Measurements from ENCODE around the gene NAA35.
A peak's percentile ranks its signal among the peaks of the same experiment; 100 is the strongest.
"Not testable (repeated sequence)": the region's sequence is repeated elsewhere in the genome, so short reads cannot be mapped to it uniquely, and the experiment has no call there.

Gene NAA35

DNA sequence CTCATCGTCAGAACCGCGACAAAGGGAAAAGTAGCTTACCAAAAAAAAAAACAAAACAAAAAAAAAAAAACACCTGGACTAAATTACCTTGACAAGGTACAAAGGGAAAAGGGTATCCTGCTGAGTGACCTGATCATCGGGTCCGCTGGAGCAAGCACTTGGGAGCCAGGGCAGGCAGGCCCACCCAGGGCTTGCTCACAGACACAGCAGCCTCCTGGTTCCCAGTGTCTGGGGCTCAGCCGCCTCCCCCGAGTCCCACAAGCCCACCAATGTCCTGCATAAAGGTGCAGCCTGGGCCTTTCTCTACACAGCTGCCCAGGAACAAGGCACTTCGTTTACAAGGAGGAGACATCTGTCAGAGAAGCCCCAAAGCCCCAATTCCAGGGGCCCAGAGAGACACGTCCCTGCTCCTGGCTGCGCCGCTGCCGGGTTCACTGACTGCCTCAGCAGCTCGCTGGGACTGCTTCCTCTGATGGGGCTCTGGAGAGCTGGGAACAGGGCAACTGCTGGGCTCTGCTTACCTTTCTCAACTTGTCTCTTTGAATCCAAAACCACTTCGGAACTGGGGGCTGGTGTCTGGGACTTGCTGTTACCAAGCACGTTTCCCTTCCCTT lies 95.0 kb downstream of the NAA35 start:
- DNase-seq = no peak

- no peak for DNase-seq
Observed at GRCh38 chr9:86036555-86036954, 95.6 kb downstream of the NAA35 start.

DNA sequence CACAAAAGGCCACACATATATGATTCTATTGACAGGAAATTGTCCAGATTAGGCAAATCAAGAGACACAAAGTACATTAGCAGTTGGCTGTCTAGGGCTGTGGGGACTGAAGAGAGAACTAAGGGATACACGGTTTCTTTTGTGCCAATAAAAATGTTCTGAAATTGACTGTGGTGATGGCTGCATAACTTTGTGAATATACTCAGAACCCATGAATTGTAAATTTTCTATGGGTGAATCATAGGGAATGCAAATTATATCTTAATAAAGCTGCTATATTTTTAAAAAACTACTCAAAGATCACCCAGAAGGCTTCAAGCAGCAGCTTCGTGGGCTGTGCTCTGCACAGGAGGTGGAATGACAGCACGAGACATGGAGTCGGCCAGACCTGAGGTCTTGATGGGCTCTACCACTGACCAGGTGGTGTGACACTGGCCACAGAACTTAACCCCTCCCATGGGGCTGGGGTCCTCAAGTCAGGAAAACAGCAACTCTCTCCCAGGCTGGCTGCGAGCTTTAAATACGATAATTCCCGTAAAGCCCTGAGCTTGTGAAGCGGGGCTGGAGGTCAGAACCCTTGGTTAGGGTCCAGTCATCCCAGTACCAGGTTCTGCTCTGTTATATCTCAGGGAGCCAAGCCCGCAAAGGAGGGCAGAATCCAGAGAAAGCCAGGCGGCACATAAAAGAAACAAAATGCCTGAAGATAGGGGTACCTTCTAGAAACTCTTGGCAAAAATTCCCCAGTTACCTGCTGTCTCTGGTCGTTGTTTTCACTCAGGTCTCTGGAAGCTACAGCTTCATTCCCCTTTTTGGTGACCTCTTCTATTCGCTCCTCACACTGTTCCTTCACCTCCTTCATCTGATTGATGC lies 99.3 kb downstream of the NAA35 start:
- peak; percentile 25 for DNase-seq

- DNase-seq = no peak
Observed at GRCh38 chr9:86040861-86041155, 99.9 kb downstream of the NAA35 start.

GRCh38 chr9:86041311-86041741 lies 100.4 kb downstream of the NAA35 start:
- DNase-seq = peak; percentile 49

GRCh38 chr9:86042199-86042978 lies 101.4 kb downstream of the NAA35 start:
- DNase-seq = no peak

GRCh38 chr9:86043586-86043985 lies 102.6 kb downstream of the NAA35 start:
- DNase-seq = no peak

GRCh38 chr9:86043999-86044398 lies 103.1 kb downstream of the NAA35 start:
- no peak for DNase-seq

- DNase-seq = no peak
Observed at GRCh38 chr9:86045654-86046053, 104.7 kb downstream of the NAA35 start.

DNA sequence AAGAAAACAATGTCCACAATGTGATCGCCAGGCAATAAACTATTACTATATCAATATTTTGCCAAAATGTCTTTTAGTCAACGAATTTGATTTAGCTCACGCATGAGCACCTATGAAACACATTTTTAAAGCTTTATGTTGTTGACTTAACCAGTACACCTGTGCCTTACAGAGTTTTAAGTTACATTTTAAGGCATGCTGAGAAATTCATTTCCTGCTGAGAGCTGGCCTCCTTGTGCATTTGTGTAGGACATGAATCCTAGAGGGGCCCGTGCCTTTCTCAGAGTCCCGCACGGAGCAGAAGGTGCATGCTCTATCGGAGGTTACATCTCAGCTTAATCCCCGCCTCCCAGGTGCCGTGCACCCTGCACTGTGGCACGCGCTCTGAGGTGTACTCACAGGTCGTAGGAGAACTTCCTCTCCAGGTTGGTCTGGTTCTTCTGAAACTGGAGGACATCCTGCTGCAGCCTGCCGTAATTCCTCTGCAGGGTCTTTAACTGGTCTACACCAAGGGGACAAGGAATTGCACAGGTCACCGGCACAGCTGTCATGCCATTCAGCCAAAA lies 105.2 kb downstream of the NAA35 start:
- no peak for DNase-seq

DNA sequence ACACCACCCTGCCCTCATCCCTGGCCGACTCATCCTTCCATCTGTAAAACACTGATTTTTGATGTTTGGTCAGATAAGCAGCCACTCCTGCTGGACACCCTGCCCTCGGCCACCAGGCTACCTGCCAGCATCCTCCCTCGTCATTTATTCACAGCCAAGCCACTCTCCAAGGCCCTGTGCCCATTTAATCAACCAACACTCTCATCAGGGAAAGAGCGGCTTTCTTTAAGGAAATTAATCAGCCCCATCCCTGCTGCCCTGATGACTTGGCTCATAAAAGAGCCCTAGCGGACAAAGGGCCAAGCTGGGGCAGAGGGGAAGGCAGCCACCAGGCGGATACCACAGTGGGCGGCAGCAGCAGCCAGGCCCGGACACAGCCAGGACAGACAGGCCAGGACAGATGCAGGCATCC lies 106.0 kb downstream of the NAA35 start:
- no peak for DNase-seq

DNA sequence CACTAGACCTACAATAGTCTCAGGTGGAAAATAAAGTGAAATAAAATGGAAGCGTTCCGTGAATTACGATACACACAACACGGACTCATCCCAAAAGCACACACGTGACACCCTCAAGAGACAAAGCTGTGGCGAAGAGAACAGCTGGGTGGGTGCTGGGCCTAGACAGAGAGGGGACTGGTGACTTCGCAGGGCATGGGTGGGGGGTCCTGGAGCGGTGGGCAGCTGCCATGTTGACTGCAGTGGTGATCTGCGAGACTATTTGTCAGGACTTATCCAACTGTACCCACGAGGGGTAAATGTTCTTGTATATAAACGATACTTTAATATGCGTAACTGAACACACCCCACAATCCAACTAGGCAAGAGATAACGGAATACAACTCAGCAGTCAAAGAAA lies 106.4 kb downstream of the NAA35 start:
- DNase-seq = no peak

DNA sequence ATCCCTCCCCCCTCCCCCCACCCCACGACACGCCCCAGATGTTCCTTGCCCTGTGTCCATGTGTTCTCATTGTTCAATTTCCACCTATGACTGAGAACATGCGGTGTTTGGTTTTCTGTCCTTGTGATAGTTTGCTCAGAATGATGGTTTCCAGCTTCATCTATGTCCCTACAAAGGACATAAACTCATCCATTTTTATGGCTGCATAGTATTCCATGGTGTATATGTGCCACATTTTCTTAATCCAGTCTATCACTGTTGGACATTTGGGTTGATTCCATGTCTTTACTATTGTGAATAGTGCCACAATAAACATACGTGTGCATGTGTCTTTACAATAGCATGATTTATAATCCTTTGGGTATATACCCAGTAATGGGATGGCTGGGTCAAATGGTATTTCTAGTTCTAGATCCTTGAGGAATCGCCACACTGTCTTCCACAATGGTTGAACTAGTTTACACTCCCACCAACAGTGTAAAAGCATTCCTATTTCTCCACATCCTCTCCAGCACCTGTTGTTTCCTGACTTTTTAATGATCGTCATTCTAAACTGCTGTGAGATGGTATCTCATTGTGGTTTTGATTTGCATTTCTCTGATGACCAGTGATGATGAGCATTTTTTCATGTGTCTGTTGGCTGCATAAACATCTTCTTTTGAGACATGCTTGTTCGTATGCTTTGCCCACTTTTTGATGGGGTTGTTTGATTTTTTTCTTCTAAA lies 107.2 kb downstream of the NAA35 start:
- DNase-seq = not testable (repeated sequence)

GRCh38 chr9:86052556-86053468 lies 111.9 kb downstream of the NAA35 start:
- DNase-seq = no peak

- no peak for DNase-seq
Observed at GRCh38 chr9:86054695-86055094, 113.7 kb downstream of the NAA35 start.

- no peak for DNase-seq
Observed at GRCh38 chr9:86057491-86057890, 116.5 kb downstream of the NAA35 start.

GRCh38 chr9:86061972-86062739 lies 121.2 kb downstream of the NAA35 start:
- DNase-seq = no peak

GRCh38 chr9:86062845-86063693 lies 122.1 kb downstream of the NAA35 start:
- DNase-seq = no peak

DNA sequence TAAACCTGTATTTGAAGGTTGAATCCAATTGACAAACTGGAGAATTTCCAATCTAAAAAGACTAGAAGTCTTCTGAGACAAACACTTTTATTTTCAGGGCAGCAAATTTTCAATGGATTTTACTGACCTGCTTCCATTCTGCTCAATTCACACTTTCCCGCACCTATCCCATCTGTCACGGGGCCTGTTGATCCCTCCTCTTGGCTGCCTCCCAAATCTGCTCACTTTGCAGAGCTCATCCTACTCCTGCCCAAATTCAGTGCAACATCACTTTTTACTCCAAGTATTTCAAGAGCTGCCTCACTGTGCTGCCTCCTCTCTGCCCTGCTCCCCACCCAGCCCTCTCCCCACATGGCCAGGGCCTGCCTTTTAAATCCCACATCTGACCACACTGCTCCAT lies 123.3 kb downstream of the NAA35 start:
- DNase-seq = no peak
